Astrocyte (in vitro differentiated cells and primary cell): ENCODE data around the gene PCDH8. TPM values are rescaled to one million over a fixed set of nuclear protein-coding genes. Genes with fewer than 3 reads are reported as not detected.

Source experiments
- DNase-seq: peaks from one replicate; pipeline ENCODE4 v3.0.0-alpha.2; 2010; ENCODE audit warnings: low read depth
- FAIRE-seq: peaks from 2 replicates; lab custom pipeline; 2011; peaks lifted over from hg19 to GRCh38; lab: Jason Lieb, UNC
- H2AFZ ChIP-seq: 2 replicates; pipeline ENCODE4 v1.6.0; 2012; ENCODE audit warnings: low read depth, low read length, inconsistent platforms
- H3K27ac ChIP-seq: 2 replicates; pipeline ENCODE4 v1.5.1; 2011; ENCODE audit warnings: low read depth, low read length, inconsistent platforms
- H3K27me3 ChIP-seq: 2 replicates; pipeline ENCODE4 v1.6.0; 2011; ENCODE audit warnings: low read length, inconsistent platforms; ENCODE audit not compliant: insufficient read depth
- H3K36me3 ChIP-seq: 2 replicates; pipeline ENCODE4 v1.5.1; 2011; ENCODE audit warnings: low read length, inconsistent platforms; ENCODE audit not compliant: insufficient read depth
- H3K4me1 ChIP-seq: 2 replicates; pipeline ENCODE4 v1.5.1; 2011; ENCODE audit warnings: low read length, inconsistent platforms; ENCODE audit not compliant: insufficient read depth
- H3K4me2 ChIP-seq: 2 replicates; pipeline ENCODE4 v1.6.0; 2012; ENCODE audit warnings: low read length, inconsistent platforms
- H3K4me3 ChIP-seq: 2 replicates; pipeline ENCODE4 v1.5.1; 2011; ENCODE audit warnings: low read depth, mild to moderate bottlenecking, low read length, inconsistent platforms; ENCODE audit not compliant: insufficient read depth
- H3K79me2 ChIP-seq: 2 replicates; pipeline ENCODE4 v1.6.0; 2012; ENCODE audit warnings: mild to moderate bottlenecking, low read length, inconsistent platforms; ENCODE audit not compliant: insufficient read depth
- H3K9ac ChIP-seq: 2 replicates; pipeline ENCODE4 v1.6.0; 2012; ENCODE audit warnings: mild to moderate bottlenecking, low read length, inconsistent platforms
- H3K9me3 ChIP-seq: 2 replicates; pipeline ENCODE4 v1.5.1; 2012; ENCODE audit warnings: low read depth, mild to moderate bottlenecking, low read length, inconsistent platforms; ENCODE audit not compliant: insufficient read depth
- H4K20me1 ChIP-seq: 2 replicates; pipeline ENCODE4 v1.6.0; 2012; ENCODE audit warnings: low read length, inconsistent platforms; ENCODE audit not compliant: insufficient read depth
- H3K27ac Mint-ChIP-seq: one replicate; pipeline ENCODE4 v1.8.0; 2021; ENCODE audit warnings: mild to moderate bottlenecking, mixed read lengths; ENCODE audit not compliant: unreplicated experiment
- H3K27me3 Mint-ChIP-seq: one replicate; pipeline ENCODE4 v1.8.0; 2021; ENCODE audit warnings: low read depth, mixed read lengths; ENCODE audit not compliant: unreplicated experiment
- H3K36me3 Mint-ChIP-seq: one replicate; pipeline ENCODE4 v1.8.0; 2021; ENCODE audit warnings: low read depth, mixed read lengths; ENCODE audit not compliant: unreplicated experiment
- H3K4me1 Mint-ChIP-seq: one replicate; pipeline ENCODE4 v1.8.0; 2021; ENCODE audit warnings: low read depth, mixed read lengths; ENCODE audit not compliant: unreplicated experiment
- H3K4me3 Mint-ChIP-seq: one replicate; pipeline ENCODE4 v1.8.0; 2021; ENCODE audit warnings: mild to moderate bottlenecking, moderate library complexity, mixed read lengths; ENCODE audit not compliant: unreplicated experiment
- H3K9me3 Mint-ChIP-seq: one replicate; pipeline ENCODE4 v1.8.0; 2021; ENCODE audit warnings: mild to moderate bottlenecking, mixed read lengths; ENCODE audit not compliant: unreplicated experiment
- EZH2 ChIP-seq: IDR thresholded peaks from 2 replicates; pipeline ENCODE4 v1.6.1; 2012; ENCODE audit warnings: mild to moderate bottlenecking, low read length, inconsistent platforms; ENCODE audit not compliant: insufficient read depth
- total RNA-seq: library from RNA; stranded (reverse); gene quantifications from 2 replicates; pipeline ENCODE4 v1.2.1, GENCODE V29; 2021
- TF ChIP-seq, protein P1 (sequence below): IDR thresholded peaks from 2 replicates; pipeline ENCODE4 v1.5.1; 2011; ENCODE audit warnings: low read depth, mild to moderate bottlenecking, inconsistent platforms, low read length, moderate library complexity; ENCODE audit not compliant: insufficient read depth

The PCDH8 gene
- total RNA-seq, 1 donor from 2014 or later, result 1.9 TPM

- FAIRE-seq (no peak), DNase-seq (peak; percentile 10)
- Histone ChIP-seq H3K79me2 (no peaks in the 10 kb centered on the region), H2AFZ (peak overlapping the region; percentile 1), H4K20me1 (no peaks in the 10 kb centered on the region), H3K36me3 (no peaks in the 10 kb centered on the region), H3K4me2 (peak overlapping the region; percentile 54), H3K27me3 (peaks cover 65% of the 10 kb centered on the region), H3K4me3 (no peak overlapping the region), H3K4me1 (peaks cover 11% of the 10 kb centered on the region), H3K27ac (no peak overlapping the region), H3K9me3 (peaks cover 7% of the 10 kb centered on the region), H3K9ac (no peak overlapping the region)
- peaks cover 37% of the 10 kb centered on the region for H3K9me3 Mint-ChIP-seq
- TF ChIP-seq, protein P1, sequence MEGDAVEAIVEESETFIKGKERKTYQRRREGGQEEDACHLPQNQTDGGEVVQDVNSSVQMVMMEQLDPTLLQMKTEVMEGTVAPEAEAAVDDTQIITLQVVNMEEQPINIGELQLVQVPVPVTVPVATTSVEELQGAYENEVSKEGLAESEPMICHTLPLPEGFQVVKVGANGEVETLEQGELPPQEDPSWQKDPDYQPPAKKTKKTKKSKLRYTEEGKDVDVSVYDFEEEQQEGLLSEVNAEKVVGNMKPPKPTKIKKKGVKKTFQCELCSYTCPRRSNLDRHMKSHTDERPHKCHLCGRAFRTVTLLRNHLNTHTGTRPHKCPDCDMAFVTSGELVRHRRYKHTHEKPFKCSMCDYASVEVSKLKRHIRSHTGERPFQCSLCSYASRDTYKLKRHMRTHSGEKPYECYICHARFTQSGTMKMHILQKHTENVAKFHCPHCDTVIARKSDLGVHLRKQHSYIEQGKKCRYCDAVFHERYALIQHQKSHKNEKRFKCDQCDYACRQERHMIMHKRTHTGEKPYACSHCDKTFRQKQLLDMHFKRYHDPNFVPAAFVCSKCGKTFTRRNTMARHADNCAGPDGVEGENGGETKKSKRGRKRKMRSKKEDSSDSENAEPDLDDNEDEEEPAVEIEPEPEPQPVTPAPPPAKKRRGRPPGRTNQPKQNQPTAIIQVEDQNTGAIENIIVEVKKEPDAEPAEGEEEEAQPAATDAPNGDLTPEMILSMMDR, result no peak
- peak; percentile 13 for TF ChIP-seq EZH2
- H3K27ac Mint-ChIP-seq, result no peak overlapping the region
- H3K4me1 Mint-ChIP-seq, result peaks cover 4% of the 10 kb centered on the region
- H3K36me3 Mint-ChIP-seq, result peaks cover 2% of the 10 kb centered on the region
- H3K27me3 Mint-ChIP-seq, result peaks cover 44% of the 10 kb centered on the region
- H3K4me3 Mint-ChIP-seq, result no peak overlapping the region
These were observed 1.7 kb downstream of the PCDH8 start for GRCh38 chr13:52846567-52847321.

DNA sequence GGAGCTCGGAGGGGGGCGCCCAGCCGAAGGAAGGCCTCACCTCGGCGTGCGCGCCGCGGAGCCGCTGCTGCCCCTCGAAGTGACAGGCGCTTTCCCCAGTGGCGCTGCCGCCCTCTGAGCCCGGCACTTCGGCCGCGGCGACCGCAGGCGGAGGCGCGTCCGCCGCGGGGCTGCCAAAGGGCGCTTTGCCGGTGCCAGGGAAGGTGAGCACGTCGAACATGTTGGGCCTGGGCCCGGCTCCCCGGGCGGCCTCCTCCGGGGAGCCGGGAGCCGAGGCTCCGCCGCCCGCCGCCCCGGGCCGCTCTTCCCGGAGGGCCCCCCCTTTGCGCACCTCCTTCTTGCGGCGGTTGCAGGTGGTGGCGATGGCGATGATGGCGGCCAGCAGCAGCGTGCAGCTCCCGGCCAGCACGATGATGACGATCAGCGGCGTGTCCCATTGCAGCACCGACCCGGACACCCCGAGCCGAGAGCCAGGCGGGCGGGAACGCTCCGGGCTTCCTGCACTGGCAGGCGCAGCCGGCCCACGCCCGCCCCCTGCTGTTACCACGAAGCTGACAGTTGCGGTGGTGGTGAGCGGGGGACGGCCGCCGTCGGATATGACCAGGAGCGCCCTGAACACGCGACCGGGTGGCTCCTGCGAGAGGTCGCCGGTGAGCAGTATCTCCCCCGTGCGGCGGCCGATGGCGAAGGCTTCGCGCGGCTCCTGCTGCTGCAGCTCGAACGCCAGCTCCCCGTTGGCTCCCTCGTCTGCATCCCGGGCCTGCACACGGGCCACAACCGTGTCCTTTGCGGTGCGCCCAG, 2.5 kb downstream of the PCDH8 start:
- peak overlapping the region; percentile 1 for H2AFZ ChIP-seq

More for the DNA sequence above, 2.5 kb downstream of the PCDH8 start:
- Mint-ChIP-seq H3K27me3 (peaks cover 44% of the 10 kb centered on the region), H3K4me1 (peaks cover 2% of the 10 kb centered on the region), H3K9me3 (peaks cover 37% of the 10 kb centered on the region), H3K4me3 (no peak overlapping the region), H3K36me3 (peaks cover 2% of the 10 kb centered on the region), H3K27ac (no peak overlapping the region)
- peaks cover 7% of the 10 kb centered on the region for H3K9me3 ChIP-seq
- DNase-seq (no peak), FAIRE-seq (no peak)
- H3K36me3 ChIP-seq, result no peaks in the 10 kb centered on the region
- H3K9ac ChIP-seq, result no peak overlapping the region
- H4K20me1 ChIP-seq, result no peaks in the 10 kb centered on the region
- peaks cover 61% of the 10 kb centered on the region for H3K27me3 ChIP-seq
- no peaks in the 10 kb centered on the region for H3K79me2 ChIP-seq
- H3K27ac ChIP-seq, result no peak overlapping the region
- no peak overlapping the region for H3K4me3 ChIP-seq
- peak overlapping the region; percentile 54 for H3K4me2 ChIP-seq
- H3K4me1 ChIP-seq, result peaks cover 5% of the 10 kb centered on the region
- peak; percentile 72 for TF ChIP-seq EZH2
- TF ChIP-seq, protein P1, result no peak
